Central memory CD8-positive, alpha-beta T cell (primary cell): ENCODE measurements around the gene TYW1.
"Not testable (repeated sequence)": the region's sequence is repeated elsewhere in the genome, so short reads cannot be mapped to it uniquely, and the experiment has no call there.

Experiments used
- ATAC-seq: fragments of 150-1000 bp; cut with Tn5 transposase; replicated peaks from 2 replicates; pipeline ENCODE4 v1.10.0; 2022; ENCODE audit warnings: mild to moderate bottlenecking, moderate FRiP score, moderate number of reproducible peaks; ENCODE audit not compliant: poor library complexity, severe bottlenecking; ENCODE audit errors: extremely low read depth
- DNase-seq, 2 donors: peaks; one replicate each; pipeline ENCODE4 v3.0.0; 2021; ENCODE audit warnings: low spot score in 2 of 2
- H3K27ac Mint-ChIP-seq: one replicate; pipeline ENCODE4 v1.8.0; 2022; ENCODE audit warnings: low read depth, mild to moderate bottlenecking, moderate library complexity, mixed read lengths
- H3K27me3 Mint-ChIP-seq: one replicate; pipeline ENCODE4 v1.8.0; 2022; ENCODE audit warnings: mixed read lengths
- H3K36me3 Mint-ChIP-seq: one replicate; pipeline ENCODE4 v1.8.0; 2022; ENCODE audit warnings: mild to moderate bottlenecking, moderate library complexity, mixed read lengths; ENCODE audit not compliant: insufficient read depth
- H3K4me1 Mint-ChIP-seq: one replicate; pipeline ENCODE4 v1.8.0; 2022; ENCODE audit warnings: mixed read lengths
- H3K4me3 Mint-ChIP-seq: one replicate; pipeline ENCODE4 v1.8.0; 2022; ENCODE audit warnings: mild to moderate bottlenecking, moderate library complexity, mixed read lengths
- H3K9me3 Mint-ChIP-seq: one replicate; pipeline ENCODE4 v1.8.0; 2022; ENCODE audit warnings: mixed read lengths

TYW1 gene

DNA sequence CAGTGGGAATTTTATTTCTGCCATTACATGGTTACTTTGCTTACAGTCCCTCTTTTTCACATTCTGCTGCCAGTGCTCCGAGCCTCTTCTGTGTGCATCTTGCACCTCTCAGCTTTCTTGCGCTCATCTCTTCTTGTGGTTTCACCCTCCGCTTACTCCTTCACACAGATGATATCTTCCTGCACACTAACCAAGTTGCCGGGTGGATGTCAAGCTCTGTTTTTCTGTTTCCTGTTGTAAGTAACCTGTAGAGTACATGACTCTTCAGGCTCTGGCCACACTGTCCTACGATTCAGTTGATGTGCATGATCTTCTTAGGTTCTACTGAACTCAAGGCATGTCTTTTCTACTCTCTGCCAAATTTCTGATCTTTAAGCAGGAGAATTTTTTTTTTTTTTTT is 166.7 kb downstream of the TYW1 start:
- peaks cover 12% of the 10 kb centered on the region for H3K4me1 Mint-ChIP-seq
- H3K4me3 Mint-ChIP-seq: peak overlapping the region; percentile 53
- ATAC-seq (peak; percentile 99), DNase-seq (peak in 1 of 2 donors; percentile 63)
- H3K9me3 Mint-ChIP-seq, H3K27me3 Mint-ChIP-seq, H3K36me3 Mint-ChIP-seq: not testable (repeated sequence)
- H3K27ac Mint-ChIP-seq: peak overlapping the region; percentile 74

DNA sequence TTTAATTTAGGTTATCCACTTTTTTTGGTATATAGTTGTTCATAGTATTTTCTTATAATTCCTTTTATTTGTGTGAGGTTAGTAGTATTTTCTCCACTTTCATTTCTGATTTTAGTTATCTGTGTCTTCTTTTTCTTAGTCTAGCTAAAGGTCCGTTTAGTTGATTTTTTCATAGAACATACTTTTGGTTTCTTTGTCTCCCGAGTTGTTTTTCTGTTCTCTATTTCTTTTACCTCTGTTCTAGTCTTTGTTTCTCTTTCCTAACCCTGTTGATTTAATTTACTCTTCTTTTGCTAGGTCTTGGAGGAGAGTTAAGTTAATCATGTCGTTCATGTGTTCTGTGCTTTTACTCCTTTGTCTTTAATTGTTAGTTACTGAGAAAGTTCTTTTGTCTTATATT is 174.5 kb downstream of the TYW1 start:
- not testable (repeated sequence) for ATAC-seq, H3K27me3 Mint-ChIP-seq, H3K36me3 Mint-ChIP-seq, H3K9me3 Mint-ChIP-seq, H3K4me1 Mint-ChIP-seq, H3K4me3 Mint-ChIP-seq, DNase-seq
- H3K27ac Mint-ChIP-seq: peak overlapping the region; percentile 66

DNA sequence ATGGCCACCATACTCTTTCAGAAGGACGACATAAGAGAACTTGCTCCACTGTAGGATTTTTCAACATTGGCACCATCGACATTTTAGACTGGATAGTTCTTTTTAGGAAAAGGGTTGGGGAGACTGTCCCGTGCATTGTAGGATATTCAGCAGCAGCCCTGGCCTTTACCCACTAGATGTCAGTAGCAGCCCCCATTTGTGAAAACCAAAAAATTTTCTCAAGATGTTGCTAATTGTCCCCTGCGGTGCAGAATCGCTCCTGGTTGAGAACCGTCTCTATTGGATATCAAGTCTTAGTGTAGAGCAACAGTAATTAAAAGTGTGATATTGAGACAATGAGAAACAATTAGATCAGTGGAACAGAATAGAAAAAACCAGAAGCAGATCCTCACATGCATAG is 180.1 kb downstream of the TYW1 start:
- H3K36me3 Mint-ChIP-seq, DNase-seq, H3K27ac Mint-ChIP-seq, H3K9me3 Mint-ChIP-seq, H3K27me3 Mint-ChIP-seq, H3K4me3 Mint-ChIP-seq, ATAC-seq, H3K4me1 Mint-ChIP-seq: not testable (repeated sequence)

DNA sequence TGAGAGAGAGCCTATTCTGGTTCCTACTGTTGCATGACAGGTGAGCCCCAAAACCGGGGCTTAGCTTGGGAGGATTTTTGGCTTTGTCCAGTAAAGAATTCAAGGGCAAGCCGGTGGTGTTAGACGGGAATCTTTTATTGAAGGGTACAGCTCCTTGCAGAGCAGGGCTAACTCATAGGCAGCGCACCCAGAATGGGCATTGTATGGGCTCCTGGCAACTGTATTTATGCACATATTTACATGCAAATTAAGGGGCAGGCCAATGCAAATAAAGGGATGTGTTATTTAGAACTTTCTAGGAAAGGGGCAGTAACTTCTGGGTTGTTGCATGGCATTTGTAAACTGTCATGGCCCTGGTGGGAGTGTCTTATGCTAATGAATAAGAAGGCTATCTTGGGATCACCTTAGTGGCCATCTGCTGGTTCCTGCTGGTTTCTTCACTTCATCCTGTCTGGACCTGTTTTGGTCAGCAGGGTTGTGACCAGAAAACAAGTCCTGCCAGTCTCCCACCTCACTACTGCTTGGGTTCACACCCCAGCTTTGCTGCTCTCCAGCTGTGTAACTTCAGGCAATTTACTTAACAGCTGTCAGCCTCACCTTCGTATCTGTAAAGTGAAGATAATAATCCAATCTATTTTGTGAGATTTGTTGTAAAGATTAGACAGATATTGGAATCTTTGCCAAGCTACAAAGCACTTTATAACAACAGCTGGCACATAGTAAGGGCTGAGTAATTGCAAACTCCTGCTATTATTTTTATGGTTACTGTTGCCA is 182.5 kb downstream of the TYW1 start:
- H3K27ac Mint-ChIP-seq, H3K4me1 Mint-ChIP-seq, H3K36me3 Mint-ChIP-seq, H3K4me3 Mint-ChIP-seq, ATAC-seq, H3K9me3 Mint-ChIP-seq, H3K27me3 Mint-ChIP-seq, DNase-seq: not testable (repeated sequence)

DNA sequence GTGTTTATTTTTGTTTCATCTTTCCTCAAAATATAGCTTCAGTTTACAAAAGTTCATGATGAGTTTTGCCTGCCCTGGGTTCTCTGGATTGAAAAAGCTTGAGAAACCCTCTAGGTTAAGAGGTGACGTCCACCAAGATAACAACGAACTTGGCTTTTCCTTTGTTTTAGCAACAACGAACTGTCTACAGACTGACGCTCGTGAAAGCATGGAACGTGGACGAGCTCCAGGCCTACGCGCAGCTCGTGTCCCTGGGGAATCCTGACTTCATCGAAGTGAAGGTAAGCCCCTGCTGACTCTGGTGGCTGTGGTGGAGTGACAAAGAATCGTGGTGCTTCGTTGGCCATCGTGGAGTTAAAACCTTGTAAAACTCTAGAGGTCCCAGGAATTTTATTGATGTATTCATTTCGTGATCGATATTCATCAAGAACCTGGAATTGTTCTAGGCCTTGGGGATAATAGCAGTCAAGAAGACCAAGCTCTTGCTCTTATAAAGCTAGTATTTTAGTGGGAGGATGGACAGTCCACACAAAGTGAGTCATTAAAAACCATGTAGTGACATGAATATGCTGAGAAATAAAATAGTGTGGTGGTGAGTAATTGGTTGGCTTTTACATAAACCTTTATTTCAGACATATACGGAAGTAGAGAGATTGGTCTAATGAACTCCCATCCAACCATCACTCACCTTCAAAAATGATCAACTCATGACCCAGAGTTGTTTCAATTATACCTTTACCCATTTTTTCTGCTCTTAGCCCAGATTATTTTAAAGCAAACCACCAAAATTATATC is 186.5 kb downstream of the TYW1 start:
- not testable (repeated sequence) for H3K4me1 Mint-ChIP-seq, H3K9me3 Mint-ChIP-seq, H3K27ac Mint-ChIP-seq, H3K27me3 Mint-ChIP-seq, H3K36me3 Mint-ChIP-seq, ATAC-seq, DNase-seq, H3K4me3 Mint-ChIP-seq

DNA sequence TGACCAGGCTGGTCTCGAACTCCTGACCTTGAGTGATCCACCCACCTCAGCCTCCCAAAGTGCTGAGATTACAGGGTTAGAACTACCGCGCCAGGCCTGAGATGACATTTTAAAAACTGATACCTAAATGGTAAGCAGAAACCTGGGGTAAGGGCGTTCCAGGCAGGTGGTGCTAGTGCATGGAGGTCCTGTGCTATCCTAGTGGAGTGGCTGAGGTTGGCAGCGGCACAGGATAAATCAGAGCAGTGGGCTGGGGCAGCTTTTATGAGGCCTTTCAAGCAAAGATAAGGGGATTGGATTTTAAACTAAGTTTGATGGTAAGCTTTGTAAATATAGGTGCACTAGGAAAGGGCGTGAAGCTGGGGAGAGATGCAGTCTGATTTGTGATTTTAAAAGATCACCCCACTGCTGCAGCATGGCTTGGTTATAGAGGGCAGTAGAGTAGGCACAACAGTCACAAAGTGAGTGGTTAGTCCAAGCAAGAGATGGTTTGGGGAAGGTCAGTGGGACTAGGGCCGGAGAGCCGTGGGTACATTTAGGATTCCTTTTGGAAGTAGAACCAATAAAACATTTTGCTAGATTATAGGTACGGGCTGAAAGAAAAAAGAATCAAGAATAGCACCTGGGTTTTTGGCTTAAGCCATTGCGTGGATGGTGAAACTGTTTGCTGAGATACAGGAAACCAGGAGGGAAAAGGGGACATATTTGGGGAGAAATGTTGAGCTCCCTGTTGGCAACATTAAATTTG is 188.5 kb downstream of the TYW1 start:
- Mint-ChIP-seq H3K27ac (peak overlapping the region; percentile 94), H3K4me1 (peaks cover 12% of the 10 kb centered on the region), H3K4me3 (peak overlapping the region; percentile 31)
- DNase-seq, H3K9me3 Mint-ChIP-seq, ATAC-seq, H3K36me3 Mint-ChIP-seq, H3K27me3 Mint-ChIP-seq: not testable (repeated sequence)

DNA sequence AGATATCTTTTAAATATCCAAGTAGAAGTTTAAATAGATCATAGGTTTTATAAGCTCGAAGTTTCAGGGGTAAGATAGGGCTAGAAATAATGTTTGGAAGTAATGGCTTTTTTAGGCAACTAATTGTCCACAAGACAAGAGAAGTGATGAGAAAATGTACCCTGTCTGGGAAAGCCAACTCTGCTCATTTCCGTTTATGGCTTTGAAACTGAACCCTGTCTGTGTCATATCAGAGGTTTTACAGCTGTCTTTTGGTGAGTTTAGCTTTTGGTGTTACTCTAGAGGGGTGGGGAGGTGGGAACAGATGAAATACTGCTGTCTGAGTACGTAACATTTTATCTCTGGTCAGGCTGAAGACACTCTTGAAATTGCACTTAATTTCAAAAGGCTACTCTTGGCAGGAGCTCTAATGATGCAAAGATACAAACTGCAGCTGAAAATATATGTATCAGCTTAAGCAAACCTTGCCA is 189.1 kb downstream of the TYW1 start:
- not testable (repeated sequence) for H3K27me3 Mint-ChIP-seq, H3K36me3 Mint-ChIP-seq, H3K4me3 Mint-ChIP-seq, DNase-seq, H3K9me3 Mint-ChIP-seq
- Mint-ChIP-seq H3K27ac (peak overlapping the region; percentile 94), H3K4me1 (peaks cover 18% of the 10 kb centered on the region)
- ATAC-seq: peak; percentile 79

DNA sequence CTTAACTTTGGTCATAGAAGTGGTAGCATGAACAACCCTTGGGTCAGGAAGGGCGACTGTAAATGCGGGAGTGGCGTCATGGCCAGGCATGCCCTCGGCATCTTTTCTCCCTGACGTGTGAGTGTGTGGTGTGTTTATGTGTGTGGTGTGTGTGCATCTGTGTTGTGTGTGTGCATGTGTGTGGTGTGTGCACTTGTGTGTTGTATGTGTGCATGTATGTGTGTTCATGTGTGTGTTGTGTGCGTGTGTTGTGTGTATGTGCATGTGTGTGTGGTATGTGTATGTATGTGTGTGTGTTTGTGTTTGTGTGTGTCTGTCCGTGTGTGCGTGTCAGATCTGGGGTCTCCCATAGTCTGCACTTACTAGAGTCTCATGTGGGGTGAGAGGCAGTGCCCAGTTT is 192.5 kb downstream of the TYW1 start:
- not testable (repeated sequence) for DNase-seq, H3K36me3 Mint-ChIP-seq

DNA sequence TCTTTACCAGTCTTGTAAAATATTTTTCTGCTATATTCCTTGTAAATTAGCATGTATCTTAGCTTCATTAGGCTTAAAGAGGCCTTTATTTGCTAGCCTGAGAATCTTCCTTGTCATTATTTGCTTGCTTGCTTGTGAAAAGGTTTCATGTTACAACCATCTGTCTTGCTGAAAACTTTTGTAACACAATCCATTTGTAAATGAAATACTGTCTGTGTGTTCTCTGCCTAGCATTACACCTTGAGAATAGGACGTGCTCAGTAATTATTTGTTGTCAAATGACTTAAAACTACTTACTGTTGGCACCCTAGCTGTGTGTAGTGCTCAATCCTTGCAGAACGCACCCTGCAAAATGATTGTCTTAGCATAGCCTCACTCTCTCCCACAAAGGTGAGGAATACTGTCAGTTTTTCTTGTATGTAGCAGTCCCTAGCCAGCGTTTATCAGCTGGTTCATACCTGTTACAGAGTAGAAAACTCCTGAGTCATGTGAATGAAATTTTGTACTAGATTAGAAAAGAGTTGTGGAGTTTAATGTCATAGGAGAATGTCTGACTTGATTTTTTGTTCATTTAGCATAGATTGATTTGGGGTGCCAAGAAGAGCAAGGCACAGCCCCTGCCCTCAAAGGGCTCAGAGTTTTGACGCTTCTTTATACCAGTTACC is 193.3 kb downstream of the TYW1 start:
- DNase-seq, ATAC-seq, H3K36me3 Mint-ChIP-seq, H3K4me3 Mint-ChIP-seq, H3K27me3 Mint-ChIP-seq, H3K9me3 Mint-ChIP-seq: not testable (repeated sequence)
- Mint-ChIP-seq H3K4me1 (peaks cover 36% of the 10 kb centered on the region), H3K27ac (peak overlapping the region; percentile 81)

More for the DNA sequence above, 192.5 kb downstream of the TYW1 start:
- not testable (repeated sequence) for ATAC-seq, H3K27me3 Mint-ChIP-seq, H3K27ac Mint-ChIP-seq, H3K9me3 Mint-ChIP-seq, H3K4me3 Mint-ChIP-seq
- peaks cover 39% of the 10 kb centered on the region for H3K4me1 Mint-ChIP-seq

DNA sequence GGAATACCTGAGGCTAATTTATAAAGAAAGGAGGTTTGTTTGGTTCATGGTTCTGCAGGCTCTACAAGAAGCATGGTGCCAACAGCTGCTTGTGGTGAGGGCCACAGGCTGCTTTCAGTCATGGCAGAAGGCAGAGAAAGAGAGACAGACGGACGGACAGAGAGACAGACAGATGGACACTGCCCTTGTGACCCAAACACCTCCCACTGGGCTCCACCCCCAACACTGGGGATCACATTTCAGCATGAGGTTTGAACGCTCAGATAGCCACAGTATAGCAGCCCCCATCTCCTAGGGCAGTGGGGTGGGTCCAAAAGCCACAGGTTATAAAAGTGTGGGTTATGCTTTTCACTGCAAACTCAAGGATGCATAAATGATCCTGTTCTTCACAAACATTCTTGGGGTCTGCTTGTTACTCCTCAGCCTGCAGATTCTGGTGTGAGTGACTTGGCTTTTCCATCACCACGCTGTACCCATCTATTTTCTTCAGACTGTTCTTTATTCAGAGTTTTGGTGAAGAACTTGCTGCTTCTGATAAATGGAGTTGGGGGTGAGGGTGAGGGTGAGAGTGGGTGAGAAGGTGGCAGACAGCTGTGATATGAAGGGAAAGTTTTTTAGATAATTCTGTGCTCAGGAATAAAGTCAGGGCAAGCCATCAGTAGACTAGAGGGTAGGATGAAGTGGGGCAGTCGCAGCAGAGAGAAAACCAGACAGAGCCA is 194.5 kb downstream of the TYW1 start:
- not testable (repeated sequence) for DNase-seq
- peak overlapping the region; percentile 81 for H3K27ac Mint-ChIP-seq

DNA sequence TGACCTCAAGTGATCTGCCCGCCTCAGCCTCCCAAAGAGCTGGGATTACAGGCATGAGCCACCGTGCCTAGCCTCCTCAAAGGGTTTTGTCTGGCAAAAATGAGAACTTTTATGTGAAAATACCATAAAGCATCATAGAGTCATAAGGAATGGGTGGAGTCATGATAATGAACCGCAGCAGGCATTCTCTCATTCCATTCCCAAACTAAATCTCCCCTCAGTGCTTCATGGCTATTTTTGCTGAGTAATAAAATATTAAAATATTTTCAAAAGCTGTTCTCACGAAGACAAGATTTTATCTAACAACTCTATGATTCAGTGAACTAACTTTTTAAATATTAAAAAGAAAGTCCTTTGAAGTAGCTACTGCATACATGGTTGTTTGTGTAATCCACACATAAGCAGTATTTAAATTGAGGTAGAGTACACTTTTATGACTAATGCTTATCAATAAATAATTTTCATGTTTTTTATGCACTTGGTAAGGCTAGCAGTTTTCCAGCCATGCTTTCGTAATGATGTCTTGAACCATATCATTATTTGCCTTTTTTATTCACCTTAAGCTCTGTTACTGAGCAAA is 195.6 kb downstream of the TYW1 start:
- H3K27ac Mint-ChIP-seq: peak overlapping the region; percentile 81
- H3K4me1 Mint-ChIP-seq: peaks cover 34% of the 10 kb centered on the region
- not testable (repeated sequence) for H3K27me3 Mint-ChIP-seq, H3K9me3 Mint-ChIP-seq, ATAC-seq, H3K36me3 Mint-ChIP-seq, DNase-seq
- H3K4me3 Mint-ChIP-seq: peak overlapping the region; percentile 48

More for the DNA sequence above, 194.5 kb downstream of the TYW1 start:
- peaks cover 34% of the 10 kb centered on the region for H3K4me1 Mint-ChIP-seq
- ATAC-seq: peak; percentile 58
- not testable (repeated sequence) for H3K27me3 Mint-ChIP-seq, H3K9me3 Mint-ChIP-seq, H3K36me3 Mint-ChIP-seq
- H3K4me3 Mint-ChIP-seq: peak overlapping the region; percentile 48
